Upper lobe of left lung (tissue), 4 donors: Measurements from ENCODE around the gene KRT71.

Source experiments
- POLR2AphosphoS5 ChIP-seq, 2 donors: sonication (generic); formaldehyde crosslinking; IDR thresholded peaks; one replicate each; pipeline ENCODE4 v1.5.1; 2017; ENCODE audit warnings: antibody characterized with exemption in 2 of 2
- TF ChIP-seq, protein P1 (sequence below), 6 experiments: fragments of 450-650 bp in 4 of 6; fragments of 200-600 bp in 2 of 6; sonication (generic) in 2 of 6; IDR thresholded peaks; one replicate each; pipeline ENCODE4 v1.5.1; 2016 to 2019; ENCODE audit warnings: antibody characterized with exemption in 6 of 6

DNA sequence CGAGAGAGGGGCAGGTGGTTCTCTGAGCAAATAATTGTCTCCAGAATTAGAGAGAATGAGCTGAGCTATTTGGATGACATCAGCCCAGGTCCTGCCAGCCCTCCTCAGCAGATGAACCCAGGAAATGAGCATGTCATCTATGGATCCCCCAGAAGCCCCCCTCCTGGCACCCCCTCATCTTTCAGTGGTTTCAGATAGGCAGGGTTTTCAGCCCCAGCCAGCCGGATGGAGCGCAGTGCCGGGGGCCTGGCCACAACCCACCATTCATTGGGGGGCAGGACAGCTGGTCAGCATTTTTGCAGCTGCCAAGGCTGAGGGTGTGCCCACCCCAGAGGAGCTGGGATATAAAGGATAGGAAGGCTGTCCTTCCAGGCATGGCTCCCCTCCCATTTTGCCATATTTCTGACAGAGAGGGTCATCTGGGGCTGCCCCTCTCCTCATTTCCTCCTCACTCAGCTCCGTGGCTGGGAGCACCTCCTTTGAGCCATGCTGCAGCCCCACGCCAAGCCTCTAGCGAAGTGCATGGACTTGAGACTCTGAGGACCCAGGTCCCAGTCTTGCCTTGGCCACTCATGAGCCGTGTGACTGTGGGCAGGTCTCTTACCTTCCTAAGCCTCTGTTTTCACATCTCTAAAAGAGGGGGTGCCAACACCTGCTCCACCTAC, 6.0 kb upstream of the KRT71 start:
- TF ChIP-seq, protein P1, sequence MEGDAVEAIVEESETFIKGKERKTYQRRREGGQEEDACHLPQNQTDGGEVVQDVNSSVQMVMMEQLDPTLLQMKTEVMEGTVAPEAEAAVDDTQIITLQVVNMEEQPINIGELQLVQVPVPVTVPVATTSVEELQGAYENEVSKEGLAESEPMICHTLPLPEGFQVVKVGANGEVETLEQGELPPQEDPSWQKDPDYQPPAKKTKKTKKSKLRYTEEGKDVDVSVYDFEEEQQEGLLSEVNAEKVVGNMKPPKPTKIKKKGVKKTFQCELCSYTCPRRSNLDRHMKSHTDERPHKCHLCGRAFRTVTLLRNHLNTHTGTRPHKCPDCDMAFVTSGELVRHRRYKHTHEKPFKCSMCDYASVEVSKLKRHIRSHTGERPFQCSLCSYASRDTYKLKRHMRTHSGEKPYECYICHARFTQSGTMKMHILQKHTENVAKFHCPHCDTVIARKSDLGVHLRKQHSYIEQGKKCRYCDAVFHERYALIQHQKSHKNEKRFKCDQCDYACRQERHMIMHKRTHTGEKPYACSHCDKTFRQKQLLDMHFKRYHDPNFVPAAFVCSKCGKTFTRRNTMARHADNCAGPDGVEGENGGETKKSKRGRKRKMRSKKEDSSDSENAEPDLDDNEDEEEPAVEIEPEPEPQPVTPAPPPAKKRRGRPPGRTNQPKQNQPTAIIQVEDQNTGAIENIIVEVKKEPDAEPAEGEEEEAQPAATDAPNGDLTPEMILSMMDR (IDR thresholded peaks at IDR 0.05) = no peak
- no peak for TF ChIP-seq POLR2AphosphoS5 (IDR thresholded peaks at IDR 0.05)
